Measurements from ENCODE around the gene FAM78B.

DNA sequence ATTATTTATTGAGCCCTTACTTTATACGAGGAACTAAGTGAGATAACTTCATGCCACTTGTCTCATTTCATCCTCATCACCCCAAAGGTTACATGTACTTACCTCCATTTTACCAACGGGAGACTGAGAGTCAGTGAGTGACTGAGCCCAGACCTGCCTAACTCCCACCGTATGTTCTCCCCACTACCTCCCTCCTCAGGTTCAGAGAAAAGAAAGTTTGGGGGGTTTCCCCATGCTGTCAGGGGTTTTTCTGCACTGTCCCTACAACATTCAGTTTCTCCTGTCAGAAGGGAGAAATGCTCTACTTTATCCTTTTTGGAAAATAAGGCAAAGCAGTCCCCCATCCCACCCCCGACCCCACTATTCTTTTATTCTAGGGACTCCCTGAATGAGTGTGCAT is 32.9 kb downstream of the FAM78B start:
- TF ChIP-seq POLR2AphosphoS5 (IDR thresholded peaks at IDR 0.05; ENCODE audit: low read depth, low read length) (no peak), SIN3A (conservative IDR thresholded peaks at IDR 0.05 in 1 of 2, IDR thresholded peaks at IDR 0.05 in 1 of 2; ENCODE audit: low read depth in 1 of 2, low read length in 2 of 2) (no peak), TAF1 (IDR thresholded peaks at IDR 0.05; ENCODE audit: low read depth, low read length) (no peak), SP1 (IDR thresholded peaks at IDR 0.05; ENCODE audit: low read depth, low read length) (no peak)
- TF ChIP-seq, protein P1, sequence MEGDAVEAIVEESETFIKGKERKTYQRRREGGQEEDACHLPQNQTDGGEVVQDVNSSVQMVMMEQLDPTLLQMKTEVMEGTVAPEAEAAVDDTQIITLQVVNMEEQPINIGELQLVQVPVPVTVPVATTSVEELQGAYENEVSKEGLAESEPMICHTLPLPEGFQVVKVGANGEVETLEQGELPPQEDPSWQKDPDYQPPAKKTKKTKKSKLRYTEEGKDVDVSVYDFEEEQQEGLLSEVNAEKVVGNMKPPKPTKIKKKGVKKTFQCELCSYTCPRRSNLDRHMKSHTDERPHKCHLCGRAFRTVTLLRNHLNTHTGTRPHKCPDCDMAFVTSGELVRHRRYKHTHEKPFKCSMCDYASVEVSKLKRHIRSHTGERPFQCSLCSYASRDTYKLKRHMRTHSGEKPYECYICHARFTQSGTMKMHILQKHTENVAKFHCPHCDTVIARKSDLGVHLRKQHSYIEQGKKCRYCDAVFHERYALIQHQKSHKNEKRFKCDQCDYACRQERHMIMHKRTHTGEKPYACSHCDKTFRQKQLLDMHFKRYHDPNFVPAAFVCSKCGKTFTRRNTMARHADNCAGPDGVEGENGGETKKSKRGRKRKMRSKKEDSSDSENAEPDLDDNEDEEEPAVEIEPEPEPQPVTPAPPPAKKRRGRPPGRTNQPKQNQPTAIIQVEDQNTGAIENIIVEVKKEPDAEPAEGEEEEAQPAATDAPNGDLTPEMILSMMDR (IDR thresholded peaks at IDR 0.05; ENCODE audit: control extremely low read depth in 1 of 3, insufficient read depth in 1 of 3, low read depth in 1 of 3, low read length in 3 of 3), result no peak
- TF ChIP-seq, protein P2, sequence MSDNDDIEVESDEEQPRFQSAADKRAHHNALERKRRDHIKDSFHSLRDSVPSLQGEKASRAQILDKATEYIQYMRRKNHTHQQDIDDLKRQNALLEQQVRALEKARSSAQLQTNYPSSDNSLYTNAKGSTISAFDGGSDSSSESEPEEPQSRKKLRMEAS (IDR thresholded peaks at IDR 0.05), result no peak
